OCI-LY1 (cell line): ENCODE data around the gene C12orf56.

Experiments
- CTCF ChIP-seq: fragments of 200-600 bp; sonication (generic), shearing (Covaris generic); IDR thresholded peaks from 2 replicates; pipeline ENCODE4 v1.5.1; 2017; ENCODE audit warnings: mild to moderate bottlenecking, antibody characterized with exemption, low read length, moderate library complexity, mixed read lengths
- EZH2 ChIP-seq: fragments of 200-600 bp; sonication (generic), shearing (Covaris generic); IDR thresholded peaks from 2 replicates; pipeline ENCODE4 v1.8.0; 2017; ENCODE audit warnings: borderline replicate concordance, mixed run types, mild to moderate bottlenecking, antibody characterized with exemption, low read length, moderate library complexity, mixed read lengths

GRCh38 chr12:64218597-64218996, 172.0 kb downstream of the C12orf56 start:
- no peak for TF ChIP-seq CTCF
- TF ChIP-seq EZH2: no peak
